HepG2 (cell line): ENCODE results near the gene NUP54. TPM values are rescaled to one million over a fixed set of nuclear protein-coding genes. Genes with fewer than 3 reads are reported as not detected.
A peak's percentile ranks its signal among the peaks of the same experiment; 100 is the strongest.

ENCODE experiments used
- BORCS8-MEF2B ChIP-seq: sonication (generic); formaldehyde crosslinking; IDR thresholded peaks from 2 replicates; pipeline ENCODE4 v1.8.0; 2022; ENCODE audit warnings: mild to moderate bottlenecking, missing genetic modification reagents
- FOSL1 ChIP-seq: sonication (generic); formaldehyde crosslinking; IDR thresholded peaks from 2 replicates; pipeline ENCODE4 v1.9.0; 2021; ENCODE audit warnings: missing genetic modification reagents, borderline replicate concordance
- HMG20B ChIP-seq: conservative IDR thresholded peaks from 2 replicates; pipeline ENCODE4 v1.6.1; 2016; ENCODE audit warnings: missing genetic modification reagents, missing compliant biosample characterization
- MAF1 ChIP-seq: sonication (generic); formaldehyde crosslinking; IDR thresholded peaks from 2 replicates; pipeline ENCODE4 v1.5.0; 2020; ENCODE audit warnings: missing genetic modification reagents, borderline replicate concordance
- NBN ChIP-seq: fragments of 450-650 bp; conservative IDR thresholded peaks from 2 replicates; pipeline ENCODE4 v1.6.1; 2017
- RBAK ChIP-seq: sonication (generic); formaldehyde crosslinking; IDR thresholded peaks from 2 replicates; pipeline ENCODE4 v1.5.1; 2020; ENCODE audit warnings: mild to moderate bottlenecking, missing genetic modification reagents
- SAFB2 ChIP-seq: sonication (generic); formaldehyde crosslinking; IDR thresholded peaks from 2 replicates; pipeline ENCODE4 v1.5.1; 2020; ENCODE audit warnings: missing genetic modification reagents, low read depth, mild to moderate bottlenecking, borderline replicate concordance
- SNAPC2 ChIP-seq: sonication (generic); formaldehyde crosslinking; IDR thresholded peaks from 2 replicates; pipeline ENCODE4 v1.8.1; 2022; ENCODE audit warnings: mild to moderate bottlenecking, missing genetic modification reagents
- SP4 ChIP-seq: sonication (generic); formaldehyde crosslinking; IDR thresholded peaks from 2 replicates; pipeline ENCODE4 v1.8.1; 2023; ENCODE audit warnings: mild to moderate bottlenecking, missing genetic modification reagents
- STAG1 ChIP-seq: sonication (generic); formaldehyde crosslinking; IDR thresholded peaks from 2 replicates; pipeline ENCODE4 v1.4.0; 2020; ENCODE audit warnings: missing genetic modification reagents
- TEAD2 ChIP-seq: sonication (generic); formaldehyde crosslinking; IDR thresholded peaks from 2 replicates; pipeline ENCODE4 v1.9.0; 2021; ENCODE audit warnings: missing genetic modification reagents
- TRIM24 ChIP-seq: sonication (generic); formaldehyde crosslinking; IDR thresholded peaks from 2 replicates; pipeline ENCODE4 v1.8.0; 2022; ENCODE audit warnings: mild to moderate bottlenecking, missing genetic modification reagents
- ZFP36 ChIP-seq: fragments of 150-350 bp; IDR thresholded peaks from 2 replicates; pipeline ENCODE4 v1.6.1; 2018; ENCODE audit warnings: borderline replicate concordance, low read length, low read depth; ENCODE audit not compliant: partially characterized antibody
- ZNF138 ChIP-seq: sonication (generic); formaldehyde crosslinking; IDR thresholded peaks from 2 replicates; pipeline ENCODE4 v1.5.0; 2020; ENCODE audit warnings: mild to moderate bottlenecking, low read depth, missing genetic modification reagents
- ZNF772 ChIP-seq: sonication (generic); formaldehyde crosslinking; IDR thresholded peaks from 2 replicates; pipeline ENCODE4 v1.5.0; 2020; ENCODE audit warnings: mild to moderate bottlenecking, missing genetic modification reagents
- polyA plus RNA-seq, 8 experiments: library from polyadenylated mRNA; depleted of rRNA in 3 of 8; stranded (reverse) in 7 of 8; unstranded in 1 of 8; fragments of >200 nt; fragmentation: Illumina TruSeq in 4 of 8; extraction: Trizol in 4 of 8; gene quantifications; 2 replicates each; pipeline versions ENCODE4 v1.2.1 to v1.2.3, GENCODE V29; 2011 to 2016; ENCODE audit warnings: low read depth in 4 of 8, missing spikeins in 1 of 8, mixed read lengths in 1 of 8; ENCODE audit not compliant: insufficient read depth in 1 of 8
- total RNA-seq, 5 experiments: library from RNA; depleted of rRNA; stranded (reverse); fragments of >200 nt; fragmentation: Illumina TruSeq; extraction: Trizol; gene quantifications; 2 replicates each; pipeline ENCODE4 v1.2.3, GENCODE V29; 2016; ENCODE audit warnings: low read depth in 1 of 5
- TF ChIP-seq, protein P1 (sequence below): sonication (generic); formaldehyde crosslinking; IDR thresholded peaks from 2 replicates; pipeline ENCODE4 v1.9.0; 2021; ENCODE audit warnings: missing genetic modification reagents, borderline replicate concordance
- TF ChIP-seq, protein P2 (sequence below): sonication (generic); formaldehyde crosslinking; IDR thresholded peaks from 2 replicates; pipeline ENCODE4 v1.9.0; 2021; ENCODE audit warnings: missing genetic modification reagents, mild to moderate bottlenecking, borderline replicate concordance
- TF ChIP-seq, protein P3 (sequence below): sonication (generic); formaldehyde crosslinking; IDR thresholded peaks from 2 replicates; pipeline ENCODE4 v1.8.0; 2022; ENCODE audit warnings: mild to moderate bottlenecking, missing genetic modification reagents, moderate library complexity
- TF ChIP-seq, protein P4 (sequence below): fragments of 450-650 bp; IDR thresholded peaks from 2 replicates; pipeline ENCODE4 v1.6.1; 2016
- TF ChIP-seq, protein P5 (sequence below): sonication (generic); formaldehyde crosslinking; conservative IDR thresholded peaks from 2 replicates; pipeline ENCODE4 v1.4.0; 2020; ENCODE audit warnings: missing genetic modification reagents
- TF ChIP-seq, protein P6 (sequence below): sonication (generic); formaldehyde crosslinking; IDR thresholded peaks from 2 replicates; pipeline ENCODE4 v1.4.0; 2020; ENCODE audit warnings: missing genetic modification reagents

Gene NUP54
- total and polyA plus RNA-seq, 2 of the 13 experiments (the other 11 are each of a cell fraction or from before 2014, with no cell fraction given) = 36.1 to 69.3 TPM

DNA sequence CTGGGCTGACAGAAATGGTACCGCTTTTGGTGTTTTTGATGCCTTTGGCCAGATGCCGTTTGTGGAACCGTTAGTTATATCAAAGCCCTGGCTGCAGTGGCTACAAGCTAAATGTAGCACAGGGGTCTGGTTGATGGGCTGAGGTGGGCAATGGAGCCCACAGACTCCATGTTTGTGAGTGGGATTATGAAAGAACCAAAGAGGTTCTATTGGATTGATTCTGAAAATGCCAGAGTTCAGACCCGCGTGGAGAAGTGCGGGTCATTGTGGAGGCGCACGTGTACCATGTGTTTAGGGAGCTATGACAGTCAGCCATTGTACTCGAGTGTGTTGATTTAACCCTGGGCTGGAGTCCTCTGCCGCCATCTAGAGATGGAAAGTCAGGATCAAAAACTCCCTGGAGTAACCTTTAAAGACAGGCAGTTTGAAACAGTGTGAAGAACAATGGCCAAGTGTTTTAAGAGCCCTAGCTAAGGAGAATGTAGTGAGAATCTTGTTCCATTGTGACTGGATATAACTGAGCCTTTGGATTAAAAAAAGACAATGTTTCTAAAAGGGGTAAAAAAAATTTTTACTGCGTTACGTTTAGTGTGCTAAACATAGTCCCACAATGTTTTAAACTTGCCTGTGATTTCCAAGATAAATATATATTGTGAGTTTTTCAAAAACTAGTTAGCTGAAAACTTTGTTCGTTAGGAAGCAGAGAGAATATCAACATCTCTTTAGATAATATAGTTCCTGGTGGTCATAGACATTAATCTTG, 61.0 kb downstream of the NUP54 start (continued):
- TF ChIP-seq, protein P1, sequence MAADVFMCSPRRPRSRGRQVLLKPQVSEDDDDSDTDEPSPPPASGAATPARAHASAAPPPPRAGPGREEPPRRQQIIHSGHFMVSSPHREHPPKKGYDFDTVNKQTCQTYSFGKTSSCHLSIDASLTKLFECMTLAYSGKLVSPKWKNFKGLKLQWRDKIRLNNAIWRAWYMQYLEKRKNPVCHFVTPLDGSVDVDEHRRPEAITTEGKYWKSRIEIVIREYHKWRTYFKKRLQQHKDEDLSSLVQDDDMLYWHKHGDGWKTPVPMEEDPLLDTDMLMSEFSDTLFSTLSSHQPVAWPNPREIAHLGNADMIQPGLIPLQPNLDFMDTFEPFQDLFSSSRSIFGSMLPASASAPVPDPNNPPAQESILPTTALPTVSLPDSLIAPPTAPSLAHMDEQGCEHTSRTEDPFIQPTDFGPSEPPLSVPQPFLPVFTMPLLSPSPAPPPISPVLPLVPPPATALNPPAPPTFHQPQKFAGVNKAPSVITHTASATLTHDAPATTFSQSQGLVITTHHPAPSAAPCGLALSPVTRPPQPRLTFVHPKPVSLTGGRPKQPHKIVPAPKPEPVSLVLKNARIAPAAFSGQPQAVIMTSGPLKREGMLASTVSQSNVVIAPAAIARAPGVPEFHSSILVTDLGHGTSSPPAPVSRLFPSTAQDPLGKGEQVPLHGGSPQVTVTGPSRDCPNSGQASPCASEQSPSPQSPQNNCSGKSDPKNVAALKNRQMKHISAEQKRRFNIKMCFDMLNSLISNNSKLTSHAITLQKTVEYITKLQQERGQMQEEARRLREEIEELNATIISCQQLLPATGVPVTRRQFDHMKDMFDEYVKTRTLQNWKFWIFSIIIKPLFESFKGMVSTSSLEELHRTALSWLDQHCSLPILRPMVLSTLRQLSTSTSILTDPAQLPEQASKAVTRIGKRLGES = peak; percentile 53; the same call in 1 of the 2 replicates
- TF ChIP-seq TEAD2 (CRISPR knock-in tag) (no peak), SNAPC2 (no peak), ZFP36 (no peak), MAF1 (CRISPR knock-in tag) (no peak), TRIM24 (no peak), ZNF772 (CRISPR knock-in tag) (no peak), SAFB2 (CRISPR knock-in tag) (no peak), SP4 (CRISPR knock-in tag) (no peak), NBN (no peak), ZNF138 (CRISPR knock-in tag) (no peak), RBAK (CRISPR knock-in tag) (no peak), FOSL1 (CRISPR knock-in tag) (0 out of 2 replicates have a peak, but pooled peaks have one; percentile 12), BORCS8-MEF2B (CRISPR knock-in tag) (no peak), HMG20B (CRISPR knock-in tag) (0 out of 2 replicates have a peak, but pooled peaks have one; percentile 35), STAG1 (CRISPR knock-in tag) (peak; percentile 67)
- TF ChIP-seq, protein P2, sequence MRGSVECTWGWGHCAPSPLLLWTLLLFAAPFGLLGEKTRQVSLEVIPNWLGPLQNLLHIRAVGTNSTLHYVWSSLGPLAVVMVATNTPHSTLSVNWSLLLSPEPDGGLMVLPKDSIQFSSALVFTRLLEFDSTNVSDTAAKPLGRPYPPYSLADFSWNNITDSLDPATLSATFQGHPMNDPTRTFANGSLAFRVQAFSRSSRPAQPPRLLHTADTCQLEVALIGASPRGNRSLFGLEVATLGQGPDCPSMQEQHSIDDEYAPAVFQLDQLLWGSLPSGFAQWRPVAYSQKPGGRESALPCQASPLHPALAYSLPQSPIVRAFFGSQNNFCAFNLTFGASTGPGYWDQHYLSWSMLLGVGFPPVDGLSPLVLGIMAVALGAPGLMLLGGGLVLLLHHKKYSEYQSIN = no peak
- TF ChIP-seq, protein P3, sequence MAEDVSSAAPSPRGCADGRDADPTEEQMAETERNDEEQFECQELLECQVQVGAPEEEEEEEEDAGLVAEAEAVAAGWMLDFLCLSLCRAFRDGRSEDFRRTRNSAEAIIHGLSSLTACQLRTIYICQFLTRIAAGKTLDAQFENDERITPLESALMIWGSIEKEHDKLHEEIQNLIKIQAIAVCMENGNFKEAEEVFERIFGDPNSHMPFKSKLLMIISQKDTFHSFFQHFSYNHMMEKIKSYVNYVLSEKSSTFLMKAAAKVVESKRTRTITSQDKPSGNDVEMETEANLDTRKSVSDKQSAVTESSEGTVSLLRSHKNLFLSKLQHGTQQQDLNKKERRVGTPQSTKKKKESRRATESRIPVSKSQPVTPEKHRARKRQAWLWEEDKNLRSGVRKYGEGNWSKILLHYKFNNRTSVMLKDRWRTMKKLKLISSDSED (CRISPR knock-in tag) = no peak
- TF ChIP-seq, protein P4, sequence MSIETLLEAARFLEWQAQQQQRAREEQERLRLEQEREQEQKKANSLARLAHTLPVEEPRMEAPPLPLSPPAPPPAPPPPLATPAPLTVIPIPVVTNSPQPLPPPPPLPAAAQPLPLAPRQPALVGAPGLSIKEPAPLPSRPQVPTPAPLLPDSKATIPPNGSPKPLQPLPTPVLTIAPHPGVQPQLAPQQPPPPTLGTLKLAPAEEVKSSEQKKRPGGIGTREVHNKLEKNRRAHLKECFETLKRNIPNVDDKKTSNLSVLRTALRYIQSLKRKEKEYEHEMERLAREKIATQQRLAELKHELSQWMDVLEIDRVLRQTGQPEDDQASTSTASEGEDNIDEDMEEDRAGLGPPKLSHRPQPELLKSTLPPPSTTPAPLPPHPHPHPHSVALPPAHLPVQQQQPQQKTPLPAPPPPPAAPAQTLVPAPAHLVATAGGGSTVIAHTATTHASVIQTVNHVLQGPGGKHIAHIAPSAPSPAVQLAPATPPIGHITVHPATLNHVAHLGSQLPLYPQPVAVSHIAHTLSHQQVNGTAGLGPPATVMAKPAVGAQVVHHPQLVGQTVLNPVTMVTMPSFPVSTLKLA = peak; percentile 89
- TF ChIP-seq, protein P5, sequence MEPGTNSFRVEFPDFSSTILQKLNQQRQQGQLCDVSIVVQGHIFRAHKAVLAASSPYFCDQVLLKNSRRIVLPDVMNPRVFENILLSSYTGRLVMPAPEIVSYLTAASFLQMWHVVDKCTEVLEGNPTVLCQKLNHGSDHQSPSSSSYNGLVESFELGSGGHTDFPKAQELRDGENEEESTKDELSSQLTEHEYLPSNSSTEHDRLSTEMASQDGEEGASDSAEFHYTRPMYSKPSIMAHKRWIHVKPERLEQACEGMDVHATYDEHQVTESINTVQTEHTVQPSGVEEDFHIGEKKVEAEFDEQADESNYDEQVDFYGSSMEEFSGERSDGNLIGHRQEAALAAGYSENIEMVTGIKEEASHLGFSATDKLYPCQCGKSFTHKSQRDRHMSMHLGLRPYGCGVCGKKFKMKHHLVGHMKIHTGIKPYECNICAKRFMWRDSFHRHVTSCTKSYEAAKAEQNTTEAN (CRISPR knock-in tag) = peak; percentile 61; the same call in 1 of the 2 replicates
- TF ChIP-seq, protein P6, sequence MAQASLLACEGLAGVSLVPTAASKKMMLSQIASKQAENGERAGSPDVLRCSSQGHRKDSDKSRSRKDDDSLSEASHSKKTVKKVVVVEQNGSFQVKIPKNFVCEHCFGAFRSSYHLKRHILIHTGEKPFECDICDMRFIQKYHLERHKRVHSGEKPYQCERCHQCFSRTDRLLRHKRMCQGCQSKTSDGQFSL (CRISPR knock-in tag) = no peak
